ENCODE data around the gene ARHGAP35.

Gene ARHGAP35

DNA sequence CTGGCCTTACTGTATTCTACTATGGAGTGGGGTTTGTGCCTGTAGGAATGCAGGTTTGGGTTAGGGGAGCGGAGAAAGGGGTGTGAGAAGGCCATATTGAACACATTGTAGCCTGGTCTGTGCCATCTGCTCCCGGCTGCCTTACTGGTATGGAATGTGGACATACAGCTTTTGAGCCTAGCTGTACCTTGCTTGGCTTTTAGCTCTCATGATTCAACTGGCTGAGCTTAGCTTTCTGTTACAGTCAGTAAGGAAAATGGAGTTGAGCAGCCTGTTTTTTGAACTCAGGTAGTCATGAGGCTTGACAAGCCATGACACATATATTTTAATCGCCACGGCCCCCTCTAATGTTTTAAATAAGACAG lies 41.6 kb downstream of the ARHGAP35 start:
- no peak for DNase-seq (ENCODE audit: low read depth in 2 of 2)

DNA sequence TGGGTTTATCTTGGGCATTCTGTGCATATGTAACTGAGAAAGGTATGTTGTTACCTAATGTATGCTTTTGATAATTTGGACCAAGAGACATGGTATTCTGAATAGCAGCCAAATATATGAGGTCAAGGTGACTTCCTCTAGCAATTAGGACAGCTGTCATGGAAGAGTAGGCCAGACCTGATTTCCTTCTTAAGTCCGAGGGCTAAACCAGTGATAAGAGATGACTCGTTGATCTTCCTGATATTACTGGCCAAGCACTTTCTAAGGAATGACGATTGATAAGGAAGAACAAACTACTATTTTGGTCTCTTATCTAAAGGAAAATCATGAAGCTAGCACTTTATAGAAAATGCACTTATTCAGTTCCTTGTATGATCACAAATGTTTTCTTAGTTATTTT lies 42.7 kb downstream of the ARHGAP35 start:
- no peak for DNase-seq (ENCODE audit: low read depth in 2 of 2)

GRCh38 chr19:46904114-46905060 lies 43.6 kb downstream of the ARHGAP35 start:
- no peak for DNase-seq (ENCODE audit: low read depth in 2 of 2)

DNA sequence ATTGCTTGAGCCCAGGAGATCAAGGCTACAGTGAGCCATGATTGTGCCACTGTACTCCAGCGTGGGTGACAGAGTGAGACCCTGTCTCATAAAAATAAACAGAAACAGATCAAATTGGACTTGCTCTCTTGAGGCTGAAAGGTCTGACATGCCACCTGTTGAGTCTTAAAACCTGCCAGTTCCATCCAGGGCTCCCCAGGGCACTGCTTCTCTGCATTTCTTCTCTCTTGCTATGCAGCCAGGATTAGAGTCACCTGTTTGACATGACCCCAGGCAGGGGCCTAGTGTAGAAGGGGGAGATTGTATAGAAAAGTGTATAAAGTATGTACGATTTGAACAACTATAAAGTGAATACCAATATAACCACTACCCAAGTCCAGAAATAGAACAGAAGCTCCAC lies 45.4 kb downstream of the ARHGAP35 start:
- no peak for DNase-seq (ENCODE audit: low read depth in 2 of 2)

DNA sequence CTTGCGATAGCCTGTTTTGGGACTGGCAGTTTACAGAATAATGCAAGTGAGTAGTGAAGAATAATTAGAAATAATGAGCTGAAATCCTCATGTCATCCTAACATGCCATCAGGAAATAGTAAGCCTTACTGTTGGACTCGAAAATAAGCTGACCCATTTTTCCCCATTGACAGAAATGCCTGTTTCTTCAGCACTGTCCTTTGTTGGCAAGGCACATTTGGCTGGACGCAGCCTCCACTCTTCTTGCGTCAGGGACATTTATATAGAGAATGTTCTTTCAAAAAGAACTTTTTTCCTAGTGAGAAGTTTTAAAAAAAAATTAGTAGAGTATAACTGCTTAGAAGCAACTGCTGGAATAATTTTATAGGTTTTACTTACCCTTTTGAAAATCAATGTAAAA lies 47.1 kb downstream of the ARHGAP35 start:
- DNase-seq (ENCODE audit: low read depth in 2 of 2): no peak

DNA sequence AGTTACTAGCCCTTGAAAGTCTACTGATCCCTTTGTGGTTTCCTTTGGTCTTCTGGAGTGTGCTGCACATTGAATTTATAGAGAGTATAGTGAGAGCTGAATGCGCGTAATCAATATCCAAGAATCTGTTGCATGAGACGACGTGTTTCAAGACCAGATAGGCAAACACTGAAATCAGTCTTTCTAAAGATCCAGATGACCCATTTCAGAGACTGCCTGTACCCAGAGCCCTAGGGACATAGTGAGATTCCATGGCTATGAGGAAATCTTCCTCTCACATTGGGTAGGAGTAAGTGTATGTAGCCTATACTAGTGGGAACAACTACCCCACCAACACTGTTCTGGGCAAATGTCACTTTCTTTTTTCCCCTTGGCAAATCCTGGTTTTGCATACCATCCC lies 48.6 kb downstream of the ARHGAP35 start:
- no peak for DNase-seq (ENCODE audit: low read depth in 2 of 2)
